ENCODE results near the gene ZNF584.

The ZNF584 gene

GRCh38 chr19:58395220-58395978 is 13.1 kb upstream of the ZNF584 start, which contains the start of gene RNF225:
Gene RNF225 (plus strand): TSS chr19:58395656. CDS start chr19:58396090, 434 bp downstream.
- no peak within 1 kb of the TSS for H2AFZ ChIP-seq (ENCODE audit: low read length)
- H3F3A ChIP-seq (ENCODE audit: low read depth) = no peaks in the 10 kb centered on the region
- peaks cover 21% of the 10 kb centered on the region for H4K20me1 ChIP-seq (ENCODE audit: insufficient read depth, low read length, poor library complexity, severe bottlenecking)
- H3K9ac ChIP-seq (ENCODE audit: low read depth, low read length, poor library complexity, severe bottlenecking) = no peak within 1 kb of the TSS
- TF ChIP-seq EZH2phosphoT487 (IDR thresholded peaks at IDR 0.05; ENCODE audit: borderline replicate concordance) (no peak), CTCF (conservative IDR thresholded peaks at IDR 0.05; ENCODE audit: low read length) (no peak)
- H3K9me2 ChIP-seq (replicated peaks; ENCODE audit: low read depth, low read length) = no peaks in the 10 kb centered on the region
- H3K36me3 ChIP-seq (ENCODE audit: insufficient read depth, low read length) = peaks cover 33% of the 10 kb centered on the region; the same call in 1 of the 2 replicates
- H3K9me3 ChIP-seq (ENCODE audit: insufficient read depth, low read depth, low read length) = no peaks in the 10 kb centered on the region
- H3K4me1 ChIP-seq (ENCODE audit: insufficient read depth, low read length, poor library complexity, severe bottlenecking) = peaks cover 5% of the 10 kb centered on the region
- H3K4me2 ChIP-seq (ENCODE audit: low read depth, low read length, poor library complexity, severe bottlenecking) = no peak within 1 kb of the TSS
- no peaks in the 10 kb centered on the region for H3K27me3 ChIP-seq (ENCODE audit: insufficient read depth, low read length, poor library complexity, severe bottlenecking)
- H3K79me2 ChIP-seq (ENCODE audit: insufficient read depth, low read length) = peaks cover 25% of the 10 kb centered on the region
- H3K4me3 ChIP-seq (ENCODE audit: low read length, poor library complexity, severe bottlenecking) = no peak within 1 kb of the TSS

- Histone ChIP-seq H3K9ac (ENCODE audit: low read depth, low read length, poor library complexity, severe bottlenecking) (no peak overlapping the region), H3F3A (ENCODE audit: low read depth) (no peaks in the 10 kb centered on the region), H3K4me2 (ENCODE audit: low read depth, low read length, poor library complexity, severe bottlenecking) (no peak overlapping the region), H3K36me3 (ENCODE audit: insufficient read depth, low read length) (peaks cover 27% of the 10 kb centered on the region; the same call in 1 of the 2 replicates), H3K27me3 (ENCODE audit: insufficient read depth, low read length, poor library complexity, severe bottlenecking) (no peaks in the 10 kb centered on the region), H3K79me2 (ENCODE audit: insufficient read depth, low read length) (peaks cover 18% of the 10 kb centered on the region), H3K4me3 (ENCODE audit: low read length, poor library complexity, severe bottlenecking) (no peak overlapping the region), H3K9me2 (replicated peaks; ENCODE audit: low read depth, low read length) (no peaks in the 10 kb centered on the region), H3K9me3 (ENCODE audit: insufficient read depth, low read depth, low read length) (no peaks in the 10 kb centered on the region), H2AFZ (ENCODE audit: low read length) (no peak overlapping the region), H3K4me1 (ENCODE audit: insufficient read depth, low read length, poor library complexity, severe bottlenecking) (peaks cover 10% of the 10 kb centered on the region), H4K20me1 (ENCODE audit: insufficient read depth, low read length, poor library complexity, severe bottlenecking) (peaks cover 16% of the 10 kb centered on the region)
- TF ChIP-seq EZH2phosphoT487 (IDR thresholded peaks at IDR 0.05; ENCODE audit: borderline replicate concordance) (no peak), CTCF (conservative IDR thresholded peaks at IDR 0.05; ENCODE audit: low read length) (no peak)
These were observed 12.3 kb upstream of the ZNF584 start for GRCh38 chr19:58395979-58396627.

- Histone ChIP-seq H3K4me3 (ENCODE audit: low read length, poor library complexity, severe bottlenecking) (no peak overlapping the region), H3K79me2 (ENCODE audit: insufficient read depth, low read length) (peaks cover 10% of the 10 kb centered on the region), H3K9me2 (replicated peaks; ENCODE audit: low read depth, low read length) (no peaks in the 10 kb centered on the region), H3F3A (ENCODE audit: low read depth) (no peaks in the 10 kb centered on the region), H3K4me1 (ENCODE audit: insufficient read depth, low read length, poor library complexity, severe bottlenecking) (peaks cover 7% of the 10 kb centered on the region), H3K36me3 (ENCODE audit: insufficient read depth, low read length) (peaks cover 27% of the 10 kb centered on the region; the same call in 1 of the 2 replicates), H3K27me3 (ENCODE audit: insufficient read depth, low read length, poor library complexity, severe bottlenecking) (no peaks in the 10 kb centered on the region), H3K4me2 (ENCODE audit: low read depth, low read length, poor library complexity, severe bottlenecking) (no peak overlapping the region), H2AFZ (ENCODE audit: low read length) (no peak overlapping the region), H3K9me3 (ENCODE audit: insufficient read depth, low read depth, low read length) (no peaks in the 10 kb centered on the region), H4K20me1 (ENCODE audit: insufficient read depth, low read length, poor library complexity, severe bottlenecking) (peaks cover 13% of the 10 kb centered on the region), H3K9ac (ENCODE audit: low read depth, low read length, poor library complexity, severe bottlenecking) (no peak overlapping the region)
- TF ChIP-seq CTCF (conservative IDR thresholded peaks at IDR 0.05; ENCODE audit: low read length) (no peak), EZH2phosphoT487 (IDR thresholded peaks at IDR 0.05; ENCODE audit: borderline replicate concordance) (no peak)
These were observed 11.5 kb upstream of the ZNF584 start for GRCh38 chr19:58396691-58397532.

Measured in Loucy (cell line).